ENCODE results near the gene PRSS57.
A peak's percentile ranks its signal among the peaks of the same experiment; 100 is the strongest.

Gene PRSS57

DNA sequence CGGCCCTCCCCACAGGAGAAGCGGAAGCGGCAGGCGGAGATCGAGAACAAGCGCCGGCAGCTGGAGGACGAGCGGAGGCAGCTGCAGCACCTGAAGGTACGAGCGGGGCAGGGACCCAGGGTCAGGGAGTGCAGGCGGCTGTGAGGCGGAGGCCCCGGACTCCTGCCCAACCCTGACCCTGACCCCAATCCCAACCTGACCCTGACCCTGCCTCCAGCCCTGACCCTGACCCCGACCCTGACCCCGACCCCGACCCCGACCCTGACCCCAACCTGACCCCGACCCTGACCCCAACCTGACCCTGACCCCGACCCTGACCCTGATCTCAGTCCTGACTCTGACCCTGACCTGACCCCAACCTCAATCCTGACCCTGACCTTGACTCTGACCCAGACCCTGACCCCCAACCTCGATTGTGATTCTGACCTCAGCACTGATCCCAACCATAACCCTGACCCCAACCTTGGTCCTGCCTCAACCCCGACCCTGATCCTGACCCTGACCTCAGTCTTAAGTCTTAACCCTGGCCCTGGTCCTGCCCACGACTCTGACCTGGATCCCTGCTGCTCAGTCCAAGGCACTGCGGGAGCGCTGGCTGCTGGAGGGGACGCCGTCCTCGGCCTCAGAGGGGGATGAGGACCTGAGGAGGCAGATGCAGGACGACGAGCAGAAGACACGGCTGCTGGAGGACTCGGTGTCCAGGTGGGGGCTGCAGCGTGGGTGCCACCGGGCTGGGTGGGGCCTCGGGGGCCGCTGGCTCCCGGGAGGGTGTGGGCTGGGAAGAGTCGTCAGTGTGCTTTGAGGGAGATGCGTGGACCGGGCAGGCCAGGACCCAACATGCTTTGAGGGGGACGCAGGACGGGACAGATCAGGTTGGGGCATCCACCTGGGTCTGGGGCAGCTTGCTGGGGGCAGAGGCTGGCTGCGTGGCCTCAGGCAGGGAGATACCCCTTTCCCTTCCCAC is 32.0 kb upstream of the PRSS57 start:
- no peak for DNase-seq
- intact Hi-C loops (cut with DNase I): no loop called here

DNA sequence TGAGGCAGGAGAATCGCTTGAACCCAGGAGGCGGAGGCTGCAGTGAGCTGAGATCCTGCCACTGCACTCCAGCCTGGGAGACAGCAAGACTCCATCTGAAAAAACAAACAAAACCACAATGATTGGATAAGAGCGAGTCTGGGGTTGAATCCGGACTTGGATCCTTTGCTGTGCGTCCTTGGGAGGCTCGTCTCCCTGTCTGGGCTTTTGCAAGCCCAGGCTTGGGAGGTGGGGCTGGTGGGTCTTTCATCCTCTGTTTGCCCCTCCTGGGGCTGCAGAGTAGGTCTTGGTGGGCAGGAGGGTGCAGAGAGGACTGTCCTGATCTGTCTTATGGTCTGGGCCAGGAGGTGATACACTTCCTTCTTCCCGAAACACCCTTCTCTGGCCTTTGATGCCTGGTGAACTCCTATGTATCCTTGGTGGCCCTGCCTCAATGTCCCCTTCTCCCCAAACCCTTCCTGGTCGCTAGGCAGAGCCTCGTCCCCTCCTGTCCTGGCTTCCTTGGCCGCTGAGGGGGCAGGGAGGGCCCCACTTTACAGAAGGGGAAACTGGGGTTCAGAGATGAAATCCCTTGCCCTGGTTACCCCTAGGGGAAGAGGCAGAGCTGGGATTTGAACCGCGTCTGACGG is 30.3 kb upstream of the PRSS57 start:
- intact Hi-C loops (cut with DNase I): no loop called here
- no peak for DNase-seq

GRCh38 chr19:723714-724113 is 28.5 kb upstream of the PRSS57 start:
- no peak for DNase-seq
- intact Hi-C loops (cut with DNase I): no loop called here

DNA sequence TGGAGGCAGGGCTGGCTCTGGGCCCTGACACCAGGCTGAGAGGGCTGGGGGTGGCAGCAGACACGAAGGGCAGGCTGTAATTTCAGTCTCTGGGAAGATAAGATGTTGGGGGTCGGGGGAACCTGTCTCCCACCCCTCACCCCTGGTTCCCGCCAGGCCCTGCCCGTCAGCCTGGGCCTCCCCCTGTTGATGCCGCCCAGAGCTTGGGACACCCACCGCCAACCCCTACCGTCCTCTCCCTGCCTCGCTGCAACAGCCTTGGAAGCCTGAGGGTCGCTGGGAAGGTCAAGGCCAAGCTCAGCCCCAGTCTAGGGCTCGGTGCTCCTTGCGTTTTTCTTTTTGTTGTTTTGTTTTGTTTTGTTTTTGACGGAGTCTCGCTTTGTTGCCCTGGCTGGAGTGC is 28.0 kb upstream of the PRSS57 start:
- no peak for DNase-seq
- intact Hi-C loops (cut with DNase I): no loop called here

DNA sequence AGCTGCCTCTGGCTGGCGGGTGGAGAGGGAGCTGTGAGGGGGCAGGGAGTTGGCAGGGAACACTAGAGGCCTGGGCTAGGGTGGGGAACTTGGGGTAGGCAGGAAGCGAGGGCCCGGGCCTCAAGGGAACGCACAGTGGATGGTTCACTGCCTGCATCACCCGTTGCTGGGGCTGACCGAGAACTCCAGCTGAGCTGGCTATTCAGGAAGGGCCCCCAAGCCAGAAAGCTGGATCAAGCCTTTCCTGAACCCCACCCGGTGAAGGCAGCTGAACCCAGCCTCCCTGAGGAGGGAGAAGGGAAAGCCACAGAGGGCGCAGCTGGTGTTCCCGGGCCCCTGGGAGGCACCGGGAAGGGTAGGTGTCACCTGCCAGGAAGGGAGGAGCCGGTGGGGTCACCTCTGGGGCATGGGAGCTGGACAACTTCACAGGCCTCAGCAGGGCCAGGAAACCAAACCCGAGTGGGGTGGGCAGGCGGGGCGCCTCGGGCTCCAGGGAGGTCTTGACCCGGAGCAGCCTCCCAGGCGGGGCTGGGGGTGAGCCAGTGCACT is 27.4 kb upstream of the PRSS57 start:
- intact Hi-C loops (cut with DNase I): no loop called here
- peak in 7 of 42 donors; percentile 5 to 50 (median 27) for DNase-seq

- peak in 39 of 42 donors; percentile 33 to 85 (median 65) for DNase-seq
- intact Hi-C loops (cut with DNase I): no loop called here
Measured at GRCh38 chr19:720345-721160, 25.3 kb upstream of the PRSS57 start.

GRCh38 chr19:719636-720344 is 24.5 kb upstream of the PRSS57 start:
- intact Hi-C loops (cut with DNase I): no loop called here
- peak in 41 of 42 donors; percentile 20 to 83 (median 66) for DNase-seq

DNA sequence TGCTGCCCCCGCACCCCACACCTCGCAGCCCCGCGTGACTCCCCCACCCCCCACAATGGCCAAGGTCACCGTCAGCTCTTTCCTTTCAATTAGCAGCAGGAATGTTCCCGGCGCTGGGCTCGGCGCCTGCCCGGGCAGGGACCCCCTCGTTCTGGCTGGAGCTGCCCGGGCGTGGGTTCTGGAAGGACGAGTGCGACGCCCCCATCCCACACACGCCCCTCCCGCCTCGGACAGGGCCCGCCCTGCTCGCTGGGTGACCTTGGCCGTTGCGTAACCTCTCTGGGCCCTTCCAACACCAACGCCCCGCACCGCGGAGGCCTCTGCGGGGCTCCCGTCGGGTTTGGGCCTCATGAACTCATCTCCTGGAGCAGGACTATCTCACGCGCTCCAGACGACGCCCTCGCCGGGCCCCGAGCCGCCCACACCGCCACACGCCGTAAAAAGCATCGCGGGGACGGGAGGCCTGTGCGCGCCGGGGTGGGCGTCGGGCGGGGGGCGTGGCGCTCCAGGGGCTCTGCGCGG is 23.8 kb upstream of the PRSS57 start:
- intact Hi-C loops (cut with DNase I): no loop called here
- DNase-seq: peak in 41 of 42 donors; percentile 17 to 88 (median 66)

DNA sequence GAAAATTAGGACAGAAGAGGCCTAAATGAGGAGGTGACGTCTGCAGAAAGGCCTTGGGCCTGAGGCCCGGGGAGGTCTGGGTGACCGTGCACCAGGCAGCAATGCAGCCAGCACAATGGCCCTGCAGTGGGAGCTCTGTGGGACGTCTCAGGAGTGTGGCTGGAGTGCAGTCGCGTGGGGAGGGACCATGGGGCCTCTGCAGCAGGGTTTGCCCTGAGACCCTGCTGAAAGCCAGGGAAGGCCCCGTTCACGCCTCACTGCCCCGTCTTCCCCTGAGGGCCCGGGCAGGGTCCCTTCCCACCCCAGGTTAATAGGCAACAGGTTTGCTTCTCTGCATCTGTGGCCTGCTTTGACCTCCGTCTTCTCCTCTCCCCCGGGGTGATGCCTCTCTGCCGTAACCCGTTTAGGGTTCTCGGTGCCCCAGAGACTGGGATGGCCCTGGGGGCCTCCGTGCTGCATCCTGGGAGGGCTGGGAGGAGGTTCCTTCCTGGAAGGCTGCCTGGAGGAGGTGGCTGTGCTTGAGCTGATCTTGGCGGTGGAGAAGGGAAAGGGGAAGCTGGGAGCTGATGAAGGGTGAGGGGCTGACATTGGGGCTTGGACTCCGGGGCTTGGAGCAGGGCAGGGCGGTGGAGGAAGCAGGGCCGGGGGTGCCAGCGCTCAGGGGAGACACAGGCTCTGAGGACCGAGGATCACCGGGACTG is 23.1 kb upstream of the PRSS57 start:
- DNase-seq: peak in 15 of 42 donors; percentile 10 to 58 (median 33)
- intact Hi-C loops (cut with DNase I): no loop called here

GRCh38 chr19:715347-715746 is 20.1 kb upstream of the PRSS57 start:
- no peak for DNase-seq
- intact Hi-C loops (cut with DNase I): no loop called here

DNA sequence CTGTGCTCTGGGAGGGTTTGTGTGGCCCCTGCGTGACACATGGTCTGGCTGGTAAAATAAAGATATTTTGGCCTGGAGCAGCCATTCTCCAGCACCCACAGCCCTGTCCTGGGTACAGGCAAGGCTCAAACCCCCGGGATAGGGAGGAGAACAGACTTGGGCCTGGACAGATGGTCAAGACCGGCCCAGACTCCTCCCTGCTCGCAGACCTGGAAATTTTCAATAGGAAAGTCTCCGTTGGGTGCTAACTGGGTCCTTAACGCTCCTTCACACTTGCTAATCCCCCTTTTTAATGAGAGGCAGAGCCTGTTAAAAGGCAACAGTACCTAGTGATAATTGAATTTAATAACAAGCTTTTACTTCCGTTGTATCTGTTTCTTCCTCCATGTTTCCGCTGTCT is 16.0 kb upstream of the PRSS57 start:
- intact Hi-C loops (cut with DNase I): no loop called here
- no peak for DNase-seq

DNA sequence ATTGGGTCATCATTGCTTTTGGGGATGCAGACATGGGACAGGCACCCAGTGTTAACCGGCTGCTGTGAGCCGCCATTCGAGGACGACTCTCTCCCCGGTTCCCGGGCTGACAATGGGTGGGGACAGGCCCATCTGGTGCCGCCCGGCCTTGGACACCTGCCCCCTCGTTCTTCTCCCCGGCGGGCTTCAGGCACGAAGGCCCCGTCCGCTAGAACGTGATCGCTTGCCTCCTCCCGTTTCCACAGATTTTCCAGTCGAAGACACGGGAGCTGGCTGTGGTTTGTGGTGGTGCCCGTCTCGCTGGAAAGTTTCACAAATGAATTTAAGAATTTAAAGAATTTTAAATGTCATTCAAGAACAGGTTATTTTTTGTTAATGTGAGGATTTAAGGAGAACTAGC is 15.5 kb upstream of the PRSS57 start:
- intact Hi-C loops (cut with DNase I): no loop called here
- peak in 7 of 42 donors; percentile 14 to 38 (median 20) for DNase-seq

DNA sequence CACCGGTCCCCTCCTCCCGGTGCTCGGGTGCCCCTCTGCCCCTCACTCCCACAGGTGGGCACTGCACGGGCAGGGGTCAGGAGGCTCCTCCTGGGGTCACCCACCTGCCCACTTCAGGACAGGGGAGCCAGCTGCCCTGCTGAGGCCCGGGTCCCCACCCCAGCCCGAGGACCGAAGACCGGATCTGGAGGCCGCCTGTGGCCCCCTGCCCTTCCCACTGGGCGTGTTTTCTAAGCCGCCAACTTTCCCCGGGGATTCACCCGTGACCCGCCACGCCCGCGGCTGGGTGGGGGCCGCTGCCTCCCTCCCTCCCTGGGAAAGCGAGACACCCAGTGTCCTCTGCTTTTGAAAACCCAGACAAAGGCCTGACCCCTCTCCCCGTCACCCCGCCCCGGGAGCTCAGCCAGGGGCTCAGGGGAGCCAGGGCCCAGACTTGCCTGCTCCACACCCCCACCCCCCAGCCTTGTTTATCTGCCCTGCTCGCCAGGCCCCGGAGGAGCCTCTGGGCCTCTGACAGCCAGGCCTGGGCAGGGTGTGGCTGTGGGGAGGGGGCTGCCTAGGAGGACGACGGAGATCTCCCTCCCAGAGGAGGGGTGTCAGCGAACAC is 14.8 kb upstream of the PRSS57 start:
- DNase-seq: peak in 29 of 42 donors; percentile 13 to 69 (median 48)
- intact Hi-C loops (cut with DNase I): no loop called here

- DNase-seq: no peak
- intact Hi-C loops (cut with DNase I): no loop called here
Measured at GRCh38 chr19:709196-709964, 14.1 kb upstream of the PRSS57 start.

DNA sequence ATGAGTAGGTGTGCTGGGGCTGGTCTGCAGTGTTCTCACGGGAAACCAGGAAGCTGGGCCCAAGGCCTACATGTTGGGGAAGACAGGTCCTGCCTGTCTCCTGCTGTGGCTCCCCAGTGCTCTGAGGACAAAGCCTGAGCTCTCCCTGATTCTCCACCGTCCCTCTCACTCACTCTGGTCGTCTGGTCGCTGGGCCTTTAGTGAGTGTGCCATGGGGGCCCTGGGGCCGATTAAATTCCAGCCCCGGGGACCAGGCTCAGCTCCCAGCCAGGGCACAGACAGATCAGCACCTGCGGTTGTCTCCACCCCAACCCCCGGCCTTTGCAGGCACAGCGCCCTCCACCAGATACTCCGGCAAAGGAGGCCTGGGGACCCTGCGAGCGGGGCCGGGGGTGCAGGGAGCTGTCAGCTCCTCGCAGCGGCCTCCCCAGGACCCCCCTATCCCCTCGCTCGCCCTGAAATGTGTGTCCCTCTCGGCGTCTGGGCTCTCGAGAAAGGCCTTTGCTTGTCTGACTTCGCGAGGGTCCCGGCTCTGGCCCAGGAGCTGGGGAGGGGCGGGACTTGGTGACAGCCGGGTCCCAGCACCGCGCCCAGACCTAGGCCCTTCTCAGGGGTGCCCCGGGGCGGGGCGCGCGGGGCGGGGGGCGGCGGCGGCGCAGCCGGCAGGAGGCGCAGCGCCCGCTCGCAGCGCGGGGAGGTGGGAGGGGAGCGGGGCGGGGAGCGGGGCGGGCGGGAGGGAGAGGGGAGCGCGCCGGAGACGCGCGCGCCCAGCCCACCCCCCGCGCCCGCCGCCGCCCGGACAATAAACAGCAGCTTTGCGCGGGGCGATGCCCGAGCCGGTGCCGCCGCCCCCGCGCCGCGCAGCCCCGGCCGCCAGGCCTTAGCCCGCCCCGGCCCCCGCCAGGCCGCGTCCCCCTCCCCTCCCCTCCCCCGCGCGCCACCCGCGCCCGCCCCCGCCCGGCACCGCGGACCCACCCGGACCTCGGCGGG is 13.2 kb upstream of the PRSS57 start, which contains the start of gene PALM:
Gene PALM, plus strand, starts transcription at position 782 of the 990 bp plus-strand sequence. CDS start 212 bp downstream, outside the sequence.
- DNase-seq: peak in 32 of 42 donors; percentile 15 to 69 (median 47)
- intact Hi-C loops (cut with DNase I): no loop called here

Measured in head of caudate nucleus (tissue), 42 donors.